ENCODE measurements around the gene ERGIC1. TPM values are rescaled to one million over a fixed set of nuclear protein-coding genes. Genes with fewer than 3 reads are reported as not detected.
A peak's percentile ranks its signal among the peaks of the same experiment; 100 is the strongest.

ERGIC1 gene
- total RNA-seq, 4 donors from 2014 or later, result 54.4 to 108 (median 88.0) TPM

GRCh38 chr5:172990776-172991175 lies 156.7 kb downstream of the ERGIC1 start:
- in situ Hi-C loops (cut with MboI; ENCODE audit: low sequenced_read_pairs in 4 of 4) (loop anchor here in 2 of 4 donors (10.0 to 25.0 kb wide), 2 partner anchors 64 to 147 kb away; partner anchors contain the start of genes BNIP1 (in 1 of the 2) and CREBRF (in 1 of the 2)), intact Hi-C loops (cut with DNase I; ENCODE audit: low total_unique reads) (no loop called here)
- Histone ChIP-seq H3K36me3 (peaks cover 0 to 69% of the 10 kb centered on the region in 2 donors), H3K27ac (no peak overlapping the region), H3K27me3 (no peaks in the 10 kb centered on the region), H3K4me1 (peaks cover under 1 to 10% of the 10 kb centered on the region in 2 donors), H3K4me3 (no peak overlapping the region), H3K9me3 (no peaks in the 10 kb centered on the region)
- DNase-seq (no peak), ATAC-seq (no peak)
- TF ChIP-seq, protein P1, sequence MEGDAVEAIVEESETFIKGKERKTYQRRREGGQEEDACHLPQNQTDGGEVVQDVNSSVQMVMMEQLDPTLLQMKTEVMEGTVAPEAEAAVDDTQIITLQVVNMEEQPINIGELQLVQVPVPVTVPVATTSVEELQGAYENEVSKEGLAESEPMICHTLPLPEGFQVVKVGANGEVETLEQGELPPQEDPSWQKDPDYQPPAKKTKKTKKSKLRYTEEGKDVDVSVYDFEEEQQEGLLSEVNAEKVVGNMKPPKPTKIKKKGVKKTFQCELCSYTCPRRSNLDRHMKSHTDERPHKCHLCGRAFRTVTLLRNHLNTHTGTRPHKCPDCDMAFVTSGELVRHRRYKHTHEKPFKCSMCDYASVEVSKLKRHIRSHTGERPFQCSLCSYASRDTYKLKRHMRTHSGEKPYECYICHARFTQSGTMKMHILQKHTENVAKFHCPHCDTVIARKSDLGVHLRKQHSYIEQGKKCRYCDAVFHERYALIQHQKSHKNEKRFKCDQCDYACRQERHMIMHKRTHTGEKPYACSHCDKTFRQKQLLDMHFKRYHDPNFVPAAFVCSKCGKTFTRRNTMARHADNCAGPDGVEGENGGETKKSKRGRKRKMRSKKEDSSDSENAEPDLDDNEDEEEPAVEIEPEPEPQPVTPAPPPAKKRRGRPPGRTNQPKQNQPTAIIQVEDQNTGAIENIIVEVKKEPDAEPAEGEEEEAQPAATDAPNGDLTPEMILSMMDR (IDR thresholded peaks at IDR 0.05 in 4 of 5, conservative IDR thresholded peaks at IDR 0.05 in 1 of 5), result no peak
- TF ChIP-seq POLR2A (IDR thresholded peaks at IDR 0.05), result no peak

DNA sequence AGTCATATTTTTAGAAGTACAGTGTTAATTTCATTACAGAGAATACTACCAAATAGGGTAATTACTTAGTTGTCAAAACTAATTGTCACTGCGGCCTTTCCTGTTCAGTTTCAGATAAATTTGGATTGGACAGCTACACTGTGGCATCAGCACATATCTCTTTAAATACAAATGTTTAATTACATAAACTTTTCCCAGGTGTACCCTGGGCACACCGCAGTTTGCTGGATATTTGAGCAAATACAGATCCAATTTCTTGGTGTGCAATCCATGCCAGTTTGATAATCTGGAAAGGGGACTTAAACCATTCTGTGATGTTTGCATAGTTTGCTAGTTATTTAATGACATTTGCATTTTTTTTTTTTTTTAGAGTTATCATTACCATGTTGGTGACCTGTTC lies 160.4 kb downstream of the ERGIC1 start:
- ATAC-seq (no peak), DNase-seq (no peak)
- peaks cover 3 to 4% of the 10 kb centered on the region in 2 donors for H3K4me1 ChIP-seq
- intact Hi-C loops (cut with DNase I; ENCODE audit: low total_unique reads) (no loop called here), in situ Hi-C loops (cut with MboI; ENCODE audit: low sequenced_read_pairs in 4 of 4) (loop anchor here in 2 of 4 donors (10.0 to 25.0 kb wide), 2 partner anchors 60 to 143 kb away; partner anchors contain the start of genes BNIP1 (in 1 of the 2) and CREBRF (in 1 of the 2))
- H3K4me3 ChIP-seq, result no peak overlapping the region
- no peak for TF ChIP-seq POLR2A (IDR thresholded peaks at IDR 0.05)
- TF ChIP-seq, protein P1 (IDR thresholded peaks at IDR 0.05 in 4 of 5, conservative IDR thresholded peaks at IDR 0.05 in 1 of 5), result no peak
- H3K36me3 ChIP-seq, result peaks cover 0 to 54% of the 10 kb centered on the region in 2 donors
- no peaks in the 10 kb centered on the region for H3K27me3 ChIP-seq
- H3K27ac ChIP-seq, result no peak overlapping the region
- no peaks in the 10 kb centered on the region for H3K9me3 ChIP-seq

DNA sequence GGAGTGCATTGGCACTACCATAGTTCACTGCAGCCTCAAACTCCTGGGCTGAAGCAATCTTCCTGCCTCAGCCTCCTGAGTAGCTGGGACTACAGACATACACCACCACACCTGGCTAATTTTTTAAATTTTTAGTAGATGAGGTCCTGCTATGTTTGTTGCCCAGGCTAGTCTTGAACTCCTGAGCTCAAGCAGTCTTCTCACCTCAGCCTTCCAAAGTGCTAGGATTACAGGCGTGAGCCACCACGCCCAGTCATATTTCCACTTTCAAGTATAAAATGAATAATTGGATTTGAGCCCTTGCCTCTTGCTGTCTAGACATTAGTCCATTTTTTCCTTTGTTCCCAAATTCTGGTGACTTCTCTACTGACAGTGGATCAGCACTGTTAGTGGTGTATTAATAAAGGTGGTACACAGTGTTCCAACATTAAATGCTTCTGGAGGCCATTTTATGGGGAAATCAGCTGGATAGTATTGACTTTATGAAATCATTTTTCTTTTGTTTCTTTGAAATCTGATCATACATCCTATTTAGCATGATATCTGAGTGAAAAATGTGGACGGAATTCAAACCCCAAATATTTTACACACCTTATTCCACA lies 165.4 kb downstream of the ERGIC1 start:
- TF ChIP-seq POLR2A (IDR thresholded peaks at IDR 0.05), result no peak
- TF ChIP-seq, protein P1 (IDR thresholded peaks at IDR 0.05 in 4 of 5, conservative IDR thresholded peaks at IDR 0.05 in 1 of 5), result no peak
- Histone ChIP-seq H3K27me3 (no peaks in the 10 kb centered on the region), H3K36me3 (peaks cover 0 to 27% of the 10 kb centered on the region in 2 donors), H3K4me3 (no peak overlapping the region), H3K9me3 (no peaks in the 10 kb centered on the region), H3K27ac (peak overlapping the region in 3 of 4 donors; percentile 27 to 49 (median 42)), H3K4me1 (peaks cover 27% of the 10 kb centered on the region in 2 donors)
- intact Hi-C loops (cut with DNase I; ENCODE audit: low total_unique reads), result no loop called here
- ATAC-seq, result peak; percentile 46 to 66
- in situ Hi-C loops (cut with MboI; ENCODE audit: low sequenced_read_pairs in 4 of 4), result loop anchor here in 2 of 4 donors (10.0 to 25.0 kb wide), 2 partner anchors 55 to 138 kb away; partner anchors contain the start of genes BNIP1 (in 1 of the 2) and CREBRF (in 1 of the 2)
- DNase-seq, result no peak

GRCh38 chr5:172999974-173000373 lies 165.9 kb downstream of the ERGIC1 start:
- Histone ChIP-seq H3K36me3 (peaks cover 0 to 22% of the 10 kb centered on the region in 2 donors), H3K4me3 (no peak overlapping the region), H3K27me3 (no peaks in the 10 kb centered on the region), H3K9me3 (no peaks in the 10 kb centered on the region), H3K27ac (peak overlapping the region in 3 of 4 donors; percentile 27 to 49 (median 42)), H3K4me1 (peaks cover 27 to 31% of the 10 kb centered on the region in 2 donors)
- in situ Hi-C loops (cut with MboI; ENCODE audit: low sequenced_read_pairs in 4 of 4), result loop anchor here in 2 of 4 donors (10.0 to 25.0 kb wide), 2 partner anchors 55 to 137 kb away; partner anchors contain the start of genes BNIP1 (in 1 of the 2) and CREBRF (in 1 of the 2)
- DNase-seq, result no peak
- ATAC-seq, result no peak
- intact Hi-C loops (cut with DNase I; ENCODE audit: low total_unique reads), result no loop called here
- no peak for TF ChIP-seq POLR2A (IDR thresholded peaks at IDR 0.05)

- TF ChIP-seq, protein P1 (IDR thresholded peaks at IDR 0.05 in 4 of 5, conservative IDR thresholded peaks at IDR 0.05 in 1 of 5), result no peak
- no peak for TF ChIP-seq POLR2A (IDR thresholded peaks at IDR 0.05)
- no peaks in the 10 kb centered on the region for H3K27me3 ChIP-seq
- no peak overlapping the region for H3K27ac ChIP-seq
- H3K9me3 ChIP-seq, result no peaks in the 10 kb centered on the region
- H3K4me3 ChIP-seq, result no peak overlapping the region
- ATAC-seq (no peak), DNase-seq (no peak)
- peaks cover 27 to 31% of the 10 kb centered on the region in 2 donors for H3K4me1 ChIP-seq
- in situ Hi-C loops (cut with MboI; ENCODE audit: low sequenced_read_pairs in 4 of 4), result no loop called here
- H3K36me3 ChIP-seq, result peaks cover 0 to 9% of the 10 kb centered on the region in 2 donors
- intact Hi-C loops (cut with DNase I; ENCODE audit: low total_unique reads), result no loop called here
Observed at GRCh38 chr5:173001229-173001841, 167.3 kb downstream of the ERGIC1 start.
